ENCODE measurements around the gene MZT2A.

GRCh38 chr2:131519466-131519865, 27.3 kb upstream of the MZT2A start:
- TF ChIP-seq CTCF (IDR thresholded peaks at IDR 0.05) (no peak), POLR2A (IDR thresholded peaks at IDR 0.05) (no peak)

Data from lower leg skin (tissue), 3 donors.